Gastrocnemius medialis (tissue), 4 donors: Measurements from ENCODE around the gene PRKACA.

Experiments
- CTCF ChIP-seq, 5 experiments: fragments of 450-650 bp in 3 of 5; fragments of 200-600 bp in 2 of 5; sonication (generic) in 2 of 5; IDR thresholded peaks in 4 of 5; conservative IDR thresholded peaks in 1 of 5; 1 replicate in 4 of 5; 2 replicates in 1 of 5; pipeline ENCODE4 v1.5.1; 2016 to 2019; ENCODE audit warnings: antibody characterized with exemption in 5 of 5, mild to moderate bottlenecking in 3 of 5, moderate library complexity in 3 of 5
- POLR2A ChIP-seq, 2 donors: fragments of 450-650 bp; IDR thresholded peaks; one replicate each; pipeline ENCODE4 v1.6.1; 2017; ENCODE audit warnings: antibody characterized with exemption in 2 of 2, mild to moderate bottlenecking in 2 of 2, moderate library complexity in 2 of 2

DNA sequence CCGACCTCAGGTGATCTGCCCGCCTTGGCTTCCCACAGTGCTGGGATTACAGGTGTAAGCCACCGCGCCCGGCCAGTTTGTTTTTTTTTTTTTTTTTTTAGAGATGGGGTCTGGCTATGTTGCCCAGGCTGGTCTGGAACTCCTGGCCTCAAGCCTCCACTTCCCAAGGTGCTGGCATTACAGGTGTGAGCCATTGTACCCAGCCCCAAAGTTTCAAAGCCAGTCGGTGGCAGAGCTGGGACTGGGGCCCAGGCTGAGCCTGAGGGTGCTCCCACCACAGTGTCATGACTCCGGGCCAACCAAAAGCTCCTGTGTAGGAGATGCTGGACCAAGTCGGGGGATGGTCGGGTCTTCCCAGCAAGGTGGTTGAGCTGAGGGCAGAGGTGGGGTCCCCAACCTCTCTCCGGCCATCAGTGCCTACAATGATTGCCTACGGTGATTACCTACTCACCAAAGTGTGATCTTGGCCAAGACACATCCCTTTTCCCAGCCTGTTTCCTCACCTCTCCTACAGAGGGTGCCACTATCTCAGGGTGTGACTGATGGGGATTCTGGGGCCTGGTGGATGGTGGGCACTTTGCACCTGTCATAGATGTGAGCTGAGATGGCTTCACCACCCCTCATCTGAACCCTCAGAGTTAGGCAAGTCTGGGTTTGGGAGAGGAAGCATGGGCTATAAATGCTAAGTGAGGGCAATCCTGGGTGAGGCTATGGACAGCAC lies 21.1 kb downstream of the PRKACA start:
- TF ChIP-seq CTCF (IDR thresholded peaks at IDR 0.05 in 4 of 5, conservative IDR thresholded peaks at IDR 0.05 in 1 of 5) = peak in 1 of 5 experiments; percentile 9
- TF ChIP-seq POLR2A (IDR thresholded peaks at IDR 0.05) = no peak
